ENCODE measurements around the gene ATF3. TPM values are rescaled to one million over a fixed set of nuclear protein-coding genes. Genes with fewer than 3 reads are reported as not detected.
A peak's percentile ranks its signal among the peaks of the same experiment; 100 is the strongest.
"Not testable (repeated sequence)": the region's sequence is repeated elsewhere in the genome, so short reads cannot be mapped to it uniquely, and the experiment has no call there.

Gene ATF3
- total RNA-seq, 1 donor from 2014 or later = 15.4 TPM

GRCh38 chr1:212639524-212639923 is 31.0 kb downstream of the ATF3 start:
- not testable (repeated sequence) for ATAC-seq (ENCODE audit: poor library complexity)

DNA sequence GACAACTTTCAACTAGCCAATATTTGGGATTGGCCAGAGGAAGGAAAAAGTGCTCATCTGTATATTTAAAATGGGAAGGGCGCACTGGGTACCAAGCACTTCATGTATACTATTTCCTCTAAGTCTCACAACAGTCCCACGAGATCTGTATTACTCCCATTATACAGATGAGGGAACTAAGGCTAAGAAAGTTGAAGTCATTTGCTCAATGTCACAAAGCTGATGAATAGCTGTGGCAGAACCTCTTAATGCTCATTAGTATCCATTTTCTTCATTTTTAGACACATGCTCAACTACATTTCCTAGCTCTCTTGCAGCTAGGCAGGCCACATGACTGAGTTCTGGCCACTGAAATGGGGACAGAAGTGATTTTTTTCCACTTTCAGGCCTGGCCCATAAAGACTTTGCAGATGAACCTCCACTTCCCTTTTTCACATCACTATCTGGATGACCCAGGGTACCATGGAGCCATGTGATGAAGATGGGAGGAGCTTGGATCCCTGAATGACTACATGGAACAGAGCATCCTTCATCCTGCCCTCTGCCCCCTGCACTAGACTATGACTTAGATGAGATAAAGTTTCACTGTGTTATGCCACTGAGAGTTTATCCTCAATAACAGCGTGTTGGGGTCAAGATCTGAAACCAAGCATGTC is 31.8 kb downstream of the ATF3 start:
- no peak for ATAC-seq (ENCODE audit: poor library complexity)
- intact Hi-C loops (cut with DNase I) = no loop called here
- DNase-seq = no peak

More at GRCh38 chr1:212639524-212639923, 31.0 kb downstream of the ATF3 start:
- DNase-seq; intact Hi-C loops (cut with DNase I): not testable (repeated sequence)

GRCh38 chr1:212641956-212642355 is 33.4 kb downstream of the ATF3 start:
- DNase-seq (no peak), ATAC-seq (ENCODE audit: poor library complexity) (no peak)
- intact Hi-C loops (cut with DNase I) = no loop called here

DNA sequence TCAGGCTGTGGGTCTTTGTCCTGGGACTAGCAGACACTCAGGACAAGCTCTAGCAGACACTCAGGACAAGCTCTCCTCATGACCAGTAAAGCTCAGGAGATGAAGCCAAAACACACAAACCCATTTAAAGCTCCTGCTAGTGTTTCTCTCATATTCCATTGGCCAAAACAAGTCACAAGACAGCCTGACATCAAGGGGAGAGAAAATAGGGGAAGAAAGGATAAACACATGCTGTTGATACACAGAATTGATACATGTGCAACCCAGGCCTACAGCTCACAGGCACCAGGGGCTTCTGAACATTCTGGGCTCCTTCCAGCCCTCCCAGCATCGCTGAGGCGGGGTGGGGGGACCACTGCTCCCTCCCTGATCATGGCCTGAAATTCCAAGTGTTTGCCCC is 35.3 kb downstream of the ATF3 start:
- intact Hi-C loops (cut with DNase I) = no loop called here
- no peak for DNase-seq
- ATAC-seq (ENCODE audit: poor library complexity) = no peak

GRCh38 chr1:212644866-212645545 is 36.4 kb downstream of the ATF3 start:
- ATAC-seq (ENCODE audit: poor library complexity) (no peak), DNase-seq (no peak)
- intact Hi-C loops (cut with DNase I) = no loop called here

DNA sequence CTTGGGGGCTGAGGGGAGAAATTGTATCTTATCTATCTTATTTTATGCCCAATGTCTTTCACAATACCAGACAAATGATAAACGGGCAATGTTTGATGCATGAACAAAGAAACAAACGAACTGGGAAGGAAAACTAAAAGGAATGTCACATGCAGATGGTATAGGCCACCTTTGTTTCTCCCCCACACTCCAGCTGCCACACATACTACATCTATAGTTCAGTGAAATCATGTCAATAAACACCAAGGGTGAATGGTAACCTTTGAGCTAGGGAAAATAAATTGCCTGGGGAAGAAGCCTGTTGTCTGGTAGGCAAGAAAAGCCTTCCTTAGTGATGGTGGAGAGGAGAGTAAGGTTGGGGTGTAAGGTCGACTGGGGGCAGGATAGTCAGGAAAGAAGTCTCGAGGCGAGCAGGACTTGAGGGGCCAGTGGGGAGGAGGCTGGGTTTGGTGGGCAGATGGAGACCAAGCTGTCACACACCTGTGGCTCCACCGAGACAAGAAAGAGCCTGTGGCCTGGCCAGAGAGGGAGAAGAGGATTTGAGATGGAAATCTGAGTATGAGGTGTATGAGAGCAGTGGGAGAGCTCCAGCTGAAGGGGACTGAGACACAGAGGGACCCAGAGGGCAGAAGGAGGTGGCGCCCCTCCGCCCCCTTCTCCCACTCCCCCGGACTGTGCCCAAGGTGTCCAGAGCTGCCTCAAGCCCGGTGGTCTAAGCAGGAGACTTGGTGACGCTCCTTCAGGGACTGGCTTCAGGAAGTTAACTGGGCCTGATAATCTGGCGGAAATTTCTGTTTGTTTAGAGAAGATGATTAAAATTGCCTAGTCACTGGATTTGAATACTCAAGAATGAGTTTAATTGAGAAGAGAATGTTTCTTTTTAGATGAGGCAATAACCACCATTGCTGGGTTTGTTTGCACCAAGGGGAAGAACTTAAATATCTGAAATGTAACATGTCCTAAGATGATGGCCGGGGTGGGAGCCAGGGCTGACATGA is 37.3 kb downstream of the ATF3 start:
- ATAC-seq (ENCODE audit: poor library complexity) = no peak
- DNase-seq = no peak
- intact Hi-C loops (cut with DNase I) = no loop called here

GRCh38 chr1:212646588-212646987 is 38.0 kb downstream of the ATF3 start:
- no peak for ATAC-seq (ENCODE audit: poor library complexity)
- no peak for DNase-seq
- intact Hi-C loops (cut with DNase I) = no loop called here

DNA sequence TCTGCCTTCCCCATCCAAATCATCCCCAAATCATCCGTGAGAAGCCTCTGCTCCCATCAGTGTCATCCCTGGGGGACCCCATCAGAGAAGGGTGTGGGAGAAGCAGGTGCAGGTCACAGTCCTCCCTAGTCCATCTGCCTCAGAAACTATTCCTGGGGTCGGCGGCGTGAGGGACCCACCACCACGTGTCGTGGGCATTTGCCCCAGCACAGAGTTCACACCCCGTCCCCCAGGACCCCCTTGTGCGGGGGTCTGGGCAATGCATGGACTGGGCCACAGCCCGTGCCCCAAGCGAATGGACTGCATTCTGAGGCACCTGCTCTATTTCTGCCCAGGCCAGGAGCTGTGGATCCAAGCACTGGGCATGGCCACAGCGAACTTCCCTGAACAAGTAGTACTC is 38.4 kb downstream of the ATF3 start:
- DNase-seq = no peak
- no peak for ATAC-seq (ENCODE audit: poor library complexity)
- intact Hi-C loops (cut with DNase I) = no loop called here

DNA sequence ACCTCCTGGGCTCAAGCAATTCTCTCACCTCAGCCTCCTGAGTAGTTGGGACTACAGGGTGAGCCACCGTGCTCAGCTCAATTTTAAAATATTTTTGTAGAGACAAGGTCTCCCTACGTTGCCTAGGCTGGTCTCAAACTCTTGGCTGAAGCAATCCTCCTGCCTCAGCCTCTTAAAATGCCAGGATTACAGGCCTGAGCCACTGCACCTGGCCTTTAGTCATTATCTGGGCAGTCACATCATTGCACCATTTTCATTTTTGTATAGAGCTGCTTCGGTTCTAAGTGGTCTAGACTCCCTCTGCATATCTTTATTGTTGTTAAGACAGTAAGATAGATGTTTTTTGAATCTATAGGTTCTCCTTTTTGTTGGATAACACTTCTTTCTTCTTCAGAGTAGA is 39.9 kb downstream of the ATF3 start:
- ATAC-seq (ENCODE audit: poor library complexity) (no peak), DNase-seq (no peak)
- intact Hi-C loops (cut with DNase I) = no loop called here

DNA sequence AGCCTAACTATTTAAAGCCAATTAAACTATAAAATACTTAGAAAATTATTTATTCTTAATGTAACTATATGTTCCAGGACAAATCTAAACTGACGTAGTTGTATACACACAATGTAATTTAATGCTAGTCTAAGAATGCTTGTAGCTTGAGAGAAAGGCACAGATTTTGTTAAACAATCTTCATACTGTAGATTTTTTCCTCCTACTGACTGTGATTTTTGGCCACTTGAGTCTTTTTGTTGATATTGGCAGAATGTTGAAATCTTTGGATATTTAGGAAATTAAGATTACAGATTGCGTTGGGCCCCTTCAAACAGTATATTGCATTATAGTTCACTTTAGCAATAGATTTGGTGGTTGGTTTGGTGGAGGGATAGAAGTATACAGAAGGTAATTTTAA is 40.5 kb downstream of the ATF3 start:
- intact Hi-C loops (cut with DNase I) = no loop called here
- no peak for DNase-seq
- no peak for ATAC-seq (ENCODE audit: poor library complexity)

- intact Hi-C loops (cut with DNase I) = no loop called here
- no peak for DNase-seq
- ATAC-seq (ENCODE audit: poor library complexity) = no peak
Measured at GRCh38 chr1:212650228-212650627, 41.7 kb downstream of the ATF3 start.

DNA sequence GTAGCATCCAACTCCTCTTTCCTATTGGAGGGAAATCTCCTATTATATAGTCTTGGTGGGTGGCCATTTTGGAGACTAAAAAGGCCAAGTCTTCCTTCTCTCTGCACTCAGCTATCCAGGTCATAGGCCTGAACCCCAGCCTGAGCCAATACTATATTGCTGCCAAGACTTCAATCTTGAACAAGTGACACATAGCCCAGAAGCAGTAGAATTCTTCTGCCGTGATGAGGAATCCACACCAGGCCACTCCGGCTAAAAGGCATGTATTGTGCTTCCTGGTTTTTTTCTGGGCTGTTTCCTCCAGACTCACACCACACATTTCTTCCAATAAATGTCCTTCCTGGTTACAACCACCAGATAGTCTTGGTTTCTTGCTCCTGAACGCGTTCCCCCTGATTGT is 43.0 kb downstream of the ATF3 start:
- peak; percentile 20 for ATAC-seq (ENCODE audit: poor library complexity)
- intact Hi-C loops (cut with DNase I) = no loop called here
- no peak for DNase-seq

- intact Hi-C loops (cut with DNase I) = no loop called here
- DNase-seq (no peak), ATAC-seq (ENCODE audit: poor library complexity) (no peak)
Measured at GRCh38 chr1:212651977-212652376, 43.4 kb downstream of the ATF3 start.

DNA sequence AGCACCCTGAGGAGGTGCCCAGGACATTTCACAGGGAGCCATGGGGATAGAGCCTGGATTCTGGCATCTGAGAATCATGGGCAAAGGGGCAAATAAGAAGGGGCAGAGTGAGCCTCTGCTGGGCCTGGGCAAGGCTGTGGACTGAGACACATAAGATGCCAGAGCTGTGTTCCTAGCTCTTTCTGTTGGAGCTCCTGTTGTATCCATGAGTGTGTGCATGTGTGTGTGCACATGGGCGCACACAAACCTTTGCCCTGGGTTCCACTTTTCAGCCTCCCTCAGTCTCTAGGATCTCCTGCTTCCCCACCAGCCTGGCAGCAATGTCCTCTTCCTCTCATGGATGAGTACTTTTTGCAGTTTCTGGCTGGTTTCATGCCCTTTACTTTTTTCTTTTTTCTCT is 44.0 kb downstream of the ATF3 start:
- DNase-seq (no peak), ATAC-seq (ENCODE audit: poor library complexity) (no peak)
- intact Hi-C loops (cut with DNase I) = no loop called here

GRCh38 chr1:212655668-212656440 is 47.3 kb downstream of the ATF3 start:
- intact Hi-C loops (cut with DNase I) = no loop called here
- no peak for DNase-seq

DNA sequence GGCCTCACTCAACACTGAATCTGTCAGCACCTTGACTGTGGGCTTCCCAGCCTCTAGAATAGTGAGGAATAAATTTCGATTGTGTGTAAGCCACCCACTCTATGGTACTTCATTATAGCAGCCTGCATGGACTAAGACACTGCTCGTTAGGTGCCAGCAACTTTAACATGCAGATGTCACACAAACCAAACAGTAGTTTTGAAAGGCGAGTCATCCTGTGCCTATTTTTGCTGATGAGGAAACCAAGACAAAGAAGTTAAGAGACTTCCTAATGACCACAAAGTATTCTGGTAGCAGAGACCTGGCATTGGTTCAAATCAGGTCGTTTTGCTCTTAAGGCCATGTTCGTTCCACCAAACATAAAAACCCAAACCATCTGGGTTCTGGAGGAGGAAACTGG is 48.2 kb downstream of the ATF3 start:
- DNase-seq = no peak
- intact Hi-C loops (cut with DNase I) = no loop called here
- ATAC-seq (ENCODE audit: poor library complexity) = no peak

More at GRCh38 chr1:212655668-212656440, 47.3 kb downstream of the ATF3 start:
- ATAC-seq (ENCODE audit: poor library complexity) = no peak

- intact Hi-C loops (cut with DNase I); DNase-seq; ATAC-seq (ENCODE audit: poor library complexity): not testable (repeated sequence)
Measured at GRCh38 chr1:212658250-212658649, 49.7 kb downstream of the ATF3 start.

- intact Hi-C loops (cut with DNase I) = no loop called here
- ATAC-seq (ENCODE audit: poor library complexity) (no peak), DNase-seq (no peak)
Measured at GRCh38 chr1:212664409-212665199, 56.0 kb downstream of the ATF3 start.
